T-cell (primary cell): ENCODE measurements around the gene CAPN13. TPM values are rescaled to one million over a fixed set of nuclear protein-coding genes. Genes with fewer than 3 reads are reported as not detected.

Experiments
- ATAC-seq, 4 experiments: fragments of 200-7000 bp in 3 of 4; fragments of 150-1000 bp in 1 of 4; cut with Tn5 transposase; replicated peaks in 1 of 4; 1 replicate in 3 of 4; 2 replicates in 1 of 4; pipeline ENCODE4 v1.10.0; 2021; ENCODE audit warnings: moderate library complexity in 3 of 4, mild to moderate bottlenecking in 2 of 4, moderate number of reproducible peaks in 1 of 4
- CTCF ChIA-PET, 2 donors: fragments of 300-600 bp; sonication (Branson Sonifier 250); formaldehyde crosslinking; loops; one replicate each; lab custom pipeline; 2022; ENCODE audit warnings: antibody characterized with exemption in 2 of 2; lab: Charles Lee
- POLR2A ChIA-PET, 2 donors: fragments of 300-600 bp; sonication (Branson Sonifier 250); formaldehyde crosslinking; loops; one replicate each; lab custom pipeline; 2022; ENCODE audit warnings: antibody characterized with exemption in 2 of 2; lab: Charles Lee
- DNase-seq, 35 experiments: peaks; one replicate each; pipeline versions ENCODE4 v3.0.0 to v3.0.0-alpha.2; 2013 to 2023
- H3K27ac ChIP-seq: one replicate; pipeline ENCODE4 v1.5.1; 2013; ENCODE audit warnings: low read length
- H3K27me3 ChIP-seq, 2 experiments: replicated peaks in 1 of 2; 1 replicate in 1 of 2; 2 replicates in 1 of 2; pipeline versions ENCODE4 v1.6.1 to v1.7.0; 2013; ENCODE audit warnings: low read length in 1 of 2, mixed read lengths in 1 of 2; ENCODE audit not compliant: control insufficient read depth in 2 of 2, insufficient read depth in 2 of 2; ENCODE audit errors: extremely low read depth in 1 of 2
- H3K36me3 ChIP-seq, 2 donors: 1 replicate in 1 of 2; 2 replicates in 1 of 2; pipeline versions ENCODE4 v1.6.1 to v1.7.0; 2013; ENCODE audit warnings: low read length in 1 of 2; ENCODE audit not compliant: control insufficient read depth in 2 of 2, insufficient read depth in 1 of 2; ENCODE audit errors: extremely low read depth in 1 of 2
- H3K4me1 ChIP-seq, 2 experiments: 1 replicate in 1 of 2; 2 replicates in 1 of 2; pipeline versions ENCODE4 v1.6.1 to v1.7.0; 2013; ENCODE audit warnings: low read length in 2 of 2, mixed read lengths in 1 of 2; ENCODE audit not compliant: insufficient read depth in 2 of 2, control insufficient read depth in 1 of 2; ENCODE audit errors: extremely low read depth in 1 of 2
- H3K4me3 ChIP-seq, 2 donors: 1 replicate in 1 of 2; 2 replicates in 1 of 2; pipeline versions ENCODE4 v1.5.1 to v1.7.0; 2013; ENCODE audit warnings: mild to moderate bottlenecking in 2 of 2, low read length in 1 of 2, moderate library complexity in 1 of 2; ENCODE audit not compliant: control insufficient read depth in 1 of 2; ENCODE audit errors: extremely low read depth in 1 of 2
- H3K9me3 ChIP-seq: 2 replicates; pipeline ENCODE4 v1.7.0; 2013
- H3K27ac Mint-ChIP-seq, 2 donors: one replicate each; pipeline ENCODE4 v1.8.0; 2020 to 2021; ENCODE audit warnings: mild to moderate bottlenecking in 2 of 2, mixed read lengths in 2 of 2
- H3K27me3 Mint-ChIP-seq, 2 donors: one replicate each; pipeline ENCODE4 v1.8.0; 2021 to 2022; ENCODE audit warnings: mixed read lengths in 2 of 2
- H3K36me3 Mint-ChIP-seq: one replicate; pipeline ENCODE4 v1.8.0; 2021; ENCODE audit warnings: mixed read lengths
- H3K4me1 Mint-ChIP-seq, 3 donors: one replicate each; pipeline ENCODE4 v1.8.0; 2020 to 2022; ENCODE audit warnings: mixed read lengths in 3 of 3, mild to moderate bottlenecking in 1 of 3
- H3K4me3 Mint-ChIP-seq, 3 donors: one replicate each; pipeline ENCODE4 v1.8.0; 2020 to 2022; ENCODE audit warnings: mild to moderate bottlenecking in 3 of 3, mixed read lengths in 3 of 3, moderate library complexity in 3 of 3
- H3K9me3 Mint-ChIP-seq, 3 donors: one replicate each; pipeline ENCODE4 v1.8.0; 2020 to 2022; ENCODE audit warnings: mixed read lengths in 3 of 3
- WGBS: methylation state at CpG from one replicate; pipeline ENCODE4 v1.1.5; 2013; ENCODE audit warnings: missing lambda C conversion rate; ENCODE audit not compliant: insufficient coverage; 5-methylcytosine and 5-hydroxymethylcytosine counted together
- total RNA-seq, 35 experiments: library from RNA in 6 of 35; stranded (reverse) in 6 of 35; fragments of 120-200 nt in 1 of 35; gene quantifications; one replicate each; pipeline versions ENCODE4 v1.2.1 to v1.2.4 and lab custom pipeline; 2013 to 2026

CAPN13 gene
- total RNA-seq, 5 donors from 2014 or later (not counting 1 experiment from before 2014, with no cell fraction given): 0.16 TPM; not detected in 4

- H3K27me3 Mint-ChIP-seq: peaks cover 9 to 18% of the 10 kb centered on the region in 2 donors
- H3K36me3 ChIP-seq: no peaks in the 10 kb centered on the region
- no peak for DNase-seq
- no peak overlapping the region for H3K27ac ChIP-seq
- peaks cover 0 to 12% of the 10 kb centered on the region in 2 experiments for H3K27me3 ChIP-seq
- no peak overlapping the region for H3K4me3 ChIP-seq
- WGBS: 63% methylated on average over 5 of the region's 7 CpGs
- ATAC-seq: no peak
- CTCF ChIA-PET: no interaction called here
- no peak overlapping the region for H3K27ac Mint-ChIP-seq
- no peaks in the 10 kb centered on the region for H3K4me1 ChIP-seq
- no peak overlapping the region for H3K4me3 Mint-ChIP-seq
- POLR2A ChIA-PET: no interaction called here
- H3K4me1 Mint-ChIP-seq: no peaks in the 10 kb centered on the region
- H3K9me3 ChIP-seq: no peaks in the 10 kb centered on the region
- no peaks in the 10 kb centered on the region for H3K9me3 Mint-ChIP-seq
- no peaks in the 10 kb centered on the region for H3K36me3 Mint-ChIP-seq
These were observed 25.2 kb downstream of the CAPN13 start for GRCh38 chr2:30781961-30782533.

GRCh38 chr2:30781451-30781850, 25.8 kb downstream of the CAPN13 start:
- ChIA-PET POLR2A (no interaction called here), CTCF (no interaction called here)
- Mint-ChIP-seq H3K9me3 (no peaks in the 10 kb centered on the region), H3K4me1 (no peaks in the 10 kb centered on the region), H3K36me3 (no peaks in the 10 kb centered on the region), H3K27me3 (peaks cover 9 to 14% of the 10 kb centered on the region in 2 donors), H3K27ac (no peak overlapping the region), H3K4me3 (no peak overlapping the region)
- Histone ChIP-seq H3K36me3 (no peaks in the 10 kb centered on the region), H3K4me3 (no peak overlapping the region), H3K27ac (no peak overlapping the region), H3K27me3 (peaks cover 0 to 17% of the 10 kb centered on the region in 2 experiments), H3K4me1 (no peaks in the 10 kb centered on the region), H3K9me3 (no peaks in the 10 kb centered on the region)
- ATAC-seq: no peak
- no peak for DNase-seq
- 71% methylated on average over 1 of the region's 1 CpG for WGBS

GRCh38 chr2:30780776-30781330, 26.4 kb downstream of the CAPN13 start:
- ATAC-seq: no peak
- ChIA-PET CTCF (no interaction called here), POLR2A (no interaction called here)
- Histone ChIP-seq H3K4me3 (no peak overlapping the region), H3K9me3 (no peaks in the 10 kb centered on the region), H3K36me3 (no peaks in the 10 kb centered on the region), H3K27me3 (peaks cover 0 to 22% of the 10 kb centered on the region in 2 experiments), H3K27ac (no peak overlapping the region), H3K4me1 (no peaks in the 10 kb centered on the region)
- no peaks in the 10 kb centered on the region for H3K36me3 Mint-ChIP-seq
- H3K4me3 Mint-ChIP-seq: no peak overlapping the region
- H3K9me3 Mint-ChIP-seq: no peaks in the 10 kb centered on the region
- no peak for DNase-seq
- no peak overlapping the region for H3K27ac Mint-ChIP-seq
- peaks cover 0 to under 1% (median under 1%) of the 10 kb centered on the region in 3 donors for H3K4me1 Mint-ChIP-seq
- WGBS: 76% methylated on average over 4 of the region's 5 CpGs
- H3K27me3 Mint-ChIP-seq: peaks cover 9 to 11% of the 10 kb centered on the region in 2 donors

GRCh38 chr2:30778611-30779010, 28.6 kb downstream of the CAPN13 start:
- Mint-ChIP-seq H3K4me3 (no peak overlapping the region), H3K9me3 (no peaks in the 10 kb centered on the region), H3K27me3 (peaks cover 9 to 11% of the 10 kb centered on the region in 2 donors), H3K27ac (no peak overlapping the region), H3K36me3 (no peaks in the 10 kb centered on the region), H3K4me1 (peaks cover 0 to 5% (median 3%) of the 10 kb centered on the region in 3 donors)
- ChIA-PET POLR2A (no interaction called here), CTCF (no interaction called here)
- Histone ChIP-seq H3K4me3 (no peak overlapping the region), H3K9me3 (no peaks in the 10 kb centered on the region), H3K27me3 (peaks cover 0 to 22% of the 10 kb centered on the region in 2 experiments), H3K27ac (no peak overlapping the region), H3K4me1 (no peaks in the 10 kb centered on the region), H3K36me3 (no peaks in the 10 kb centered on the region)
- DNase-seq (no peak), ATAC-seq (no peak)
- 92% methylated on average over 7 of the region's 11 CpGs for WGBS

- H3K4me3 ChIP-seq: no peak overlapping the region
- H3K9me3 Mint-ChIP-seq: no peaks in the 10 kb centered on the region
- 60% methylated on average over 1 of the region's 12 CpGs for WGBS
- peaks cover 0 to 5% (median 3%) of the 10 kb centered on the region in 3 donors for H3K4me1 Mint-ChIP-seq
- ATAC-seq: no peak
- no peak overlapping the region for H3K4me3 Mint-ChIP-seq
- ChIA-PET POLR2A (no interaction called here), CTCF (no interaction called here)
- DNase-seq: no peak
- no peaks in the 10 kb centered on the region for H3K36me3 Mint-ChIP-seq
- H3K9me3 ChIP-seq: no peaks in the 10 kb centered on the region
- H3K27me3 ChIP-seq: peaks cover 0 to 19% of the 10 kb centered on the region in 2 experiments
- H3K36me3 ChIP-seq: no peaks in the 10 kb centered on the region
- no peaks in the 10 kb centered on the region for H3K4me1 ChIP-seq
- H3K27me3 Mint-ChIP-seq: peaks cover 4 to 12% of the 10 kb centered on the region in 2 donors
- no peak overlapping the region for H3K27ac ChIP-seq
- H3K27ac Mint-ChIP-seq: no peak overlapping the region
These were observed 29.4 kb downstream of the CAPN13 start for GRCh38 chr2:30777661-30778505.

- H3K9me3 ChIP-seq: no peaks in the 10 kb centered on the region
- no peak for ATAC-seq
- ChIA-PET POLR2A (no interaction called here), CTCF (no interaction called here)
- 78% methylated on average over 5 of the region's 9 CpGs for WGBS
- H3K27me3 ChIP-seq: peaks cover 0 to 21% of the 10 kb centered on the region in 2 experiments
- H3K4me3 Mint-ChIP-seq: no peak overlapping the region
- peaks cover 1 to 6% of the 10 kb centered on the region in 2 donors for H3K27me3 Mint-ChIP-seq
- H3K4me1 Mint-ChIP-seq: peaks cover 0 to 5% (median 3%) of the 10 kb centered on the region in 3 donors
- H3K27ac Mint-ChIP-seq: no peak overlapping the region
- H3K4me1 ChIP-seq: no peaks in the 10 kb centered on the region
- DNase-seq: no peak
- no peaks in the 10 kb centered on the region for H3K9me3 Mint-ChIP-seq
- H3K4me3 ChIP-seq: no peak overlapping the region
- no peak overlapping the region for H3K27ac ChIP-seq
- H3K36me3 Mint-ChIP-seq: no peaks in the 10 kb centered on the region
- H3K36me3 ChIP-seq: no peaks in the 10 kb centered on the region
These were observed 30.2 kb downstream of the CAPN13 start for GRCh38 chr2:30776831-30777635.
